ENCODE measurements around the gene CACNA1D. TPM values are rescaled to one million over a fixed set of nuclear protein-coding genes. Genes with fewer than 3 reads are reported as not detected.

CACNA1D gene
- polyA plus RNA-seq, 1 donor (not counting 4 experiments of a cell fraction or from before 2014, with no cell fraction given) = 0.20 TPM

GRCh38 chr3:53799338-53799865, 305.0 kb downstream of the CACNA1D start:
- no peak overlapping the region for H3K4me3 ChIP-seq (ENCODE audit: control insufficient read depth in 2 of 3, extremely low read depth in 1 of 3, insufficient read depth in 2 of 3, low read depth in 1 of 3, low read length in 3 of 3)
- dilution Hi-C loops (cut with MboI; ENCODE audit: extremely low pct_ligation_motif_present, low sequenced_read_pairs) = no loop called here
- no peak overlapping the region for H3K27ac ChIP-seq (ENCODE audit: control insufficient read depth, insufficient read depth, low read length)
- no peak overlapping the region for H3K9ac ChIP-seq (ENCODE audit: control insufficient read depth, extremely low read depth, insufficient read depth, low read length)
- H3K4me2 ChIP-seq (ENCODE audit: control insufficient read depth, extremely low read depth, insufficient read depth, low read depth, low read length) = no peak overlapping the region
- no peaks in the 10 kb centered on the region for H3K79me2 ChIP-seq (ENCODE audit: control insufficient read depth, insufficient read depth, low read length)
- TF ChIP-seq EZH2 (IDR thresholded peaks at IDR 0.05; ENCODE audit: low read length) (no peak), CTCF (optimal IDR thresholded peaks at IDR 0.05 in 1 of 3, IDR thresholded peaks at IDR 0.05 in 1 of 3, conservative IDR thresholded peaks at IDR 0.05 in 1 of 3; ENCODE audit: extremely low read depth in 1 of 3, insufficient read depth in 2 of 3, low read length in 3 of 3) (no peak)
- H3K36me3 ChIP-seq (ENCODE audit: control insufficient read depth in 2 of 2, extremely low read depth in 1 of 2, insufficient read depth in 2 of 2, low read length in 2 of 2) = no peaks in the 10 kb centered on the region
- FAIRE-seq (no peak), DNase-seq (ENCODE audit: low read depth, low spot score) (no peak)
- H3K9me1 ChIP-seq (ENCODE audit: control insufficient read depth, extremely low read depth, insufficient read depth, low read length) = peaks cover 2% of the 10 kb centered on the region
- H3K9me3 ChIP-seq (ENCODE audit: control insufficient read depth, low read depth, low read length) = no peaks in the 10 kb centered on the region
- H3K27me3 ChIP-seq (ENCODE audit: control insufficient read depth, extremely low read depth, insufficient read depth, low read length) = no peaks in the 10 kb centered on the region
- H2AFZ ChIP-seq (ENCODE audit: control insufficient read depth, low read length) = no peak overlapping the region
- no peaks in the 10 kb centered on the region for H4K20me1 ChIP-seq (ENCODE audit: control insufficient read depth, extremely low read depth, insufficient read depth, low read length)
- H3K4me1 ChIP-seq (ENCODE audit: control insufficient read depth, extremely low read depth, insufficient read depth, low read length) = peaks cover 13% of the 10 kb centered on the region

- Histone ChIP-seq H3K9me3 (ENCODE audit: control insufficient read depth, low read depth, low read length) (no peaks in the 10 kb centered on the region), H3K4me1 (ENCODE audit: control insufficient read depth, extremely low read depth, insufficient read depth, low read length) (peaks cover 4% of the 10 kb centered on the region), H3K9ac (ENCODE audit: control insufficient read depth, extremely low read depth, insufficient read depth, low read length) (no peak overlapping the region), H3K4me2 (ENCODE audit: control insufficient read depth, extremely low read depth, insufficient read depth, low read depth, low read length) (no peak overlapping the region), H3K27ac (ENCODE audit: control insufficient read depth, insufficient read depth, low read length) (no peak overlapping the region), H3K9me1 (ENCODE audit: control insufficient read depth, extremely low read depth, insufficient read depth, low read length) (no peaks in the 10 kb centered on the region), H2AFZ (ENCODE audit: control insufficient read depth, low read length) (no peak overlapping the region), H3K36me3 (ENCODE audit: control insufficient read depth in 2 of 2, extremely low read depth in 1 of 2, insufficient read depth in 2 of 2, low read length in 2 of 2) (no peaks in the 10 kb centered on the region), H3K4me3 (ENCODE audit: control insufficient read depth in 2 of 3, extremely low read depth in 1 of 3, insufficient read depth in 2 of 3, low read depth in 1 of 3, low read length in 3 of 3) (no peak overlapping the region), H3K27me3 (ENCODE audit: control insufficient read depth, extremely low read depth, insufficient read depth, low read length) (no peaks in the 10 kb centered on the region), H4K20me1 (ENCODE audit: control insufficient read depth, extremely low read depth, insufficient read depth, low read length) (no peaks in the 10 kb centered on the region), H3K79me2 (ENCODE audit: control insufficient read depth, insufficient read depth, low read length) (no peaks in the 10 kb centered on the region)
- no peak for DNase-seq (ENCODE audit: low read depth, low spot score)
- no peak for FAIRE-seq
- dilution Hi-C loops (cut with MboI; ENCODE audit: extremely low pct_ligation_motif_present, low sequenced_read_pairs) = no loop called here
- TF ChIP-seq CTCF (optimal IDR thresholded peaks at IDR 0.05 in 1 of 3, IDR thresholded peaks at IDR 0.05 in 1 of 3, conservative IDR thresholded peaks at IDR 0.05 in 1 of 3; ENCODE audit: extremely low read depth in 1 of 3, insufficient read depth in 2 of 3, low read length in 3 of 3) (no peak), EZH2 (IDR thresholded peaks at IDR 0.05; ENCODE audit: low read length) (no peak)
Observed at GRCh38 chr3:53800041-53800906, 305.9 kb downstream of the CACNA1D start.
